Lower leg skin (tissue), 3 donors: ENCODE results near the gene TRIM32.

Source experiments
- CTCF ChIP-seq, 3 donors: fragments of 450-650 bp; IDR thresholded peaks; one replicate each; pipeline ENCODE4 v1.5.1; 2016; ENCODE audit warnings: antibody characterized with exemption in 3 of 3, mild to moderate bottlenecking in 3 of 3, moderate library complexity in 2 of 3
- POLR2A ChIP-seq, 2 donors: fragments of 450-650 bp; IDR thresholded peaks; one replicate each; pipeline ENCODE4 v1.6.1; 2016 to 2017; ENCODE audit warnings: antibody characterized with exemption in 2 of 2, mild to moderate bottlenecking in 1 of 2, moderate library complexity in 1 of 2

- no peak for TF ChIP-seq CTCF (IDR thresholded peaks at IDR 0.05)
- no peak for TF ChIP-seq POLR2A (IDR thresholded peaks at IDR 0.05)
These were observed 43.4 kb upstream of the TRIM32 start for GRCh38 chr9:116643691-116644090.
